Measurements from ENCODE around the gene POLR2E. TPM values are rescaled to one million over a fixed set of nuclear protein-coding genes. Genes with fewer than 3 reads are reported as not detected.
A peak's percentile ranks its signal among the peaks of the same experiment; 100 is the strongest.

POLR2E gene
- total and polyA plus RNA-seq, 10 of the 15 experiments (the other 5 are each of a cell fraction or from before 2014, with no cell fraction given), result 4.0 to 487 (median 200) TPM

GRCh38 chr19:1054102-1055027, 40.8 kb downstream of the POLR2E start:
- no peaks in the 10 kb centered on the region; a peak in 1 of 4 replicates for H3K36me3 ChIP-seq (ENCODE audit: control insufficient read depth in 2 of 2, insufficient read depth in 2 of 2, low read length in 1 of 2)
- BruUV-seq (replicated peaks), result no TSS peak
- FAIRE-seq (no peak), DNase-seq (ENCODE audit: low read depth, low spot score) (no peak), ATAC-seq (no peak)
- 0 out of 2 replicates have a peak, but pooled peaks have one; percentile 7 for TF ChIP-seq NR2F1 (conservative IDR thresholded peaks at IDR 0.05)
- no peak for TF ChIP-seq ATF3 (IDR thresholded peaks at IDR 0.05; ENCODE audit: borderline replicate concordance, extremely low read depth, low read depth, low read length)
- H3K4me2 ChIP-seq (ENCODE audit: control insufficient read depth, insufficient read depth), result no peak overlapping the region
- H3K27me3 ChIP-seq (replicated peaks in 1 of 2; ENCODE audit: control insufficient read depth in 2 of 2, insufficient read depth in 2 of 2, low read length in 1 of 2), result no peaks in the 10 kb centered on the region
- ChIA-PET POLR2A (interaction anchor here (0.6 to 0.7 kb wide), 2 partner anchors 10 to 57 kb away, joined by 3 to 5 read pairs; no protein-coding TSS in a partner anchor), SMC1A (ENCODE audit: uncharacterized antibody, unreplicated experiment) (no interaction called here), CTCF (interaction anchor here (0.6 to 1.1 kb wide), 2 partner anchors 29 to 149 kb away, joined by 3 to 4 read pairs; no protein-coding TSS in a partner anchor), RAD21 (ENCODE audit: unreplicated experiment) (no interaction called here)
- in situ Hi-C loops (cut with MboI), result no loop called here
- intact Hi-C loops (cut with micrococcal nuclease; ENCODE audit: unreplicated experiment), result loop anchor here (5.0 kb wide), 1 partner anchor 138 kb away; no protein-coding TSS in a partner anchor
- H3K4me1 ChIP-seq (ENCODE audit: control insufficient read depth, insufficient read depth, low read length), result no peaks in the 10 kb centered on the region
- no peak overlapping the region for H2AFZ ChIP-seq (ENCODE audit: control insufficient read depth, low read depth, low read length)
- 81% methylated on average over 25 of the region's 28 CpGs for WGBS (ENCODE audit: insufficient coverage, insufficient replicate concordance, low lambda C conversion rate, missing lambda C conversion rate)
- H3K27ac ChIP-seq (ENCODE audit: control insufficient read depth, insufficient read depth), result no peak overlapping the region
- H3K9ac ChIP-seq (ENCODE audit: control insufficient read depth, insufficient read depth, low read length), result no peak overlapping the region
- H3K4me3 ChIP-seq, result no peak overlapping the region
- H3K79me2 ChIP-seq (ENCODE audit: control insufficient read depth, insufficient read depth, low read length), result no peaks in the 10 kb centered on the region
- no peaks in the 10 kb centered on the region for H4K20me1 ChIP-seq (ENCODE audit: control insufficient read depth, insufficient read depth)
- H3K9me3 ChIP-seq (replicated peaks; ENCODE audit: control insufficient read depth, insufficient read depth, low read length), result no peaks in the 10 kb centered on the region

All from GM12878 (cell line).